Gastroesophageal sphincter (tissue), 3 donors: Measurements from ENCODE around the gene DYNLT2.

Experiments
- POLR2AphosphoS5 ChIP-seq: sonication (generic); formaldehyde crosslinking; IDR thresholded peaks from one replicate; pipeline ENCODE4 v1.6.1; 2017; ENCODE audit warnings: antibody characterized with exemption
- TF ChIP-seq, protein P1 (sequence below), 4 experiments: fragments of 200-600 bp in 2 of 4; fragments of 450-650 bp in 2 of 4; sonication (generic) in 1 of 4; IDR thresholded peaks; one replicate each; pipeline ENCODE4 v1.5.1; 2017 to 2019; ENCODE audit warnings: antibody characterized with exemption in 4 of 4, mild to moderate bottlenecking in 2 of 4, moderate library complexity in 2 of 4

DNA sequence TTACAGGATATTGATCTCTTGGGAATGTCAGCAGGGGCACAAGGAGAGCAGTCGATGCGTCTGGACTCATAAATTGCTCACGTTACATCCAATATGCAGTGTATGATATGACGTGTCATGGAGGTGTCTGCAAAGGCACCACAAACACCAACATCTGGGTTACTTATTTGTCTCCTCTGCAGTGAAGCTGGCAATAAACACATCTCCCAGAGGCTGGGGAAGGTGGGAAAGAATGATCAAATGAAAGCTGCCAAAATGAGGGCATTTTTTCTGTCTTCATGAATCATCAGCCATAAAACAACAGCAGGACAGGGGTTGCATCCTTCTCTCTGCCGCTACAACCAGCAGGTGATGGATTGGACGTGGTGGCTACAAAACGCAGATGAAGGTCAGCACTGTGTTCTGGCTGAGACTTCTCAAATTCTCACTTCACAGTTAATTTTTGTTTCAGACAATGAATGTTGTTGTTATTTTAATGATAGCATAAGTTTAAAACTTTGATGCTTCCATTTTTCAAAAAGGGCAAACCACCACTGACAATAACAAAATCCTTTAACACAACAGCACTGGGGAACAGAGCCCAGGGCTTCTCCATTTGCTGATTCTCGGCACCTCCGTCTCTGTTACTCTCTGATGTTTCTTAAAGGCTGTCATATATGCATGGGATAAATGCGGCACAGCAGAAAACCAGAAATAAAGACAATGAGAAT is 47.5 kb upstream of the DYNLT2 start:
- TF ChIP-seq, protein P1, sequence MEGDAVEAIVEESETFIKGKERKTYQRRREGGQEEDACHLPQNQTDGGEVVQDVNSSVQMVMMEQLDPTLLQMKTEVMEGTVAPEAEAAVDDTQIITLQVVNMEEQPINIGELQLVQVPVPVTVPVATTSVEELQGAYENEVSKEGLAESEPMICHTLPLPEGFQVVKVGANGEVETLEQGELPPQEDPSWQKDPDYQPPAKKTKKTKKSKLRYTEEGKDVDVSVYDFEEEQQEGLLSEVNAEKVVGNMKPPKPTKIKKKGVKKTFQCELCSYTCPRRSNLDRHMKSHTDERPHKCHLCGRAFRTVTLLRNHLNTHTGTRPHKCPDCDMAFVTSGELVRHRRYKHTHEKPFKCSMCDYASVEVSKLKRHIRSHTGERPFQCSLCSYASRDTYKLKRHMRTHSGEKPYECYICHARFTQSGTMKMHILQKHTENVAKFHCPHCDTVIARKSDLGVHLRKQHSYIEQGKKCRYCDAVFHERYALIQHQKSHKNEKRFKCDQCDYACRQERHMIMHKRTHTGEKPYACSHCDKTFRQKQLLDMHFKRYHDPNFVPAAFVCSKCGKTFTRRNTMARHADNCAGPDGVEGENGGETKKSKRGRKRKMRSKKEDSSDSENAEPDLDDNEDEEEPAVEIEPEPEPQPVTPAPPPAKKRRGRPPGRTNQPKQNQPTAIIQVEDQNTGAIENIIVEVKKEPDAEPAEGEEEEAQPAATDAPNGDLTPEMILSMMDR (IDR thresholded peaks at IDR 0.05), result no peak
- TF ChIP-seq POLR2AphosphoS5, result no peak
